OCI-LY1 (cell line): ENCODE data around the gene SNX8.

Experiments
- EZH2 ChIP-seq: fragments of 200-600 bp; sonication (generic), shearing (Covaris generic); IDR thresholded peaks from 2 replicates; pipeline ENCODE4 v1.8.0; 2017; ENCODE audit warnings: borderline replicate concordance, mixed run types, mild to moderate bottlenecking, antibody characterized with exemption, low read length, moderate library complexity, mixed read lengths
- TF ChIP-seq, protein P1 (sequence below): fragments of 200-600 bp; sonication (generic), shearing (Covaris generic); IDR thresholded peaks from 2 replicates; pipeline ENCODE4 v1.5.1; 2017; ENCODE audit warnings: mild to moderate bottlenecking, antibody characterized with exemption, low read length, moderate library complexity, mixed read lengths

GRCh38 chr7:2279896-2280295, 34.3 kb downstream of the SNX8 start:
- TF ChIP-seq, protein P1, sequence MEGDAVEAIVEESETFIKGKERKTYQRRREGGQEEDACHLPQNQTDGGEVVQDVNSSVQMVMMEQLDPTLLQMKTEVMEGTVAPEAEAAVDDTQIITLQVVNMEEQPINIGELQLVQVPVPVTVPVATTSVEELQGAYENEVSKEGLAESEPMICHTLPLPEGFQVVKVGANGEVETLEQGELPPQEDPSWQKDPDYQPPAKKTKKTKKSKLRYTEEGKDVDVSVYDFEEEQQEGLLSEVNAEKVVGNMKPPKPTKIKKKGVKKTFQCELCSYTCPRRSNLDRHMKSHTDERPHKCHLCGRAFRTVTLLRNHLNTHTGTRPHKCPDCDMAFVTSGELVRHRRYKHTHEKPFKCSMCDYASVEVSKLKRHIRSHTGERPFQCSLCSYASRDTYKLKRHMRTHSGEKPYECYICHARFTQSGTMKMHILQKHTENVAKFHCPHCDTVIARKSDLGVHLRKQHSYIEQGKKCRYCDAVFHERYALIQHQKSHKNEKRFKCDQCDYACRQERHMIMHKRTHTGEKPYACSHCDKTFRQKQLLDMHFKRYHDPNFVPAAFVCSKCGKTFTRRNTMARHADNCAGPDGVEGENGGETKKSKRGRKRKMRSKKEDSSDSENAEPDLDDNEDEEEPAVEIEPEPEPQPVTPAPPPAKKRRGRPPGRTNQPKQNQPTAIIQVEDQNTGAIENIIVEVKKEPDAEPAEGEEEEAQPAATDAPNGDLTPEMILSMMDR: no peak
- TF ChIP-seq EZH2: no peak
